Measurements from ENCODE around the gene SLC40A1. TPM values are rescaled to one million over a fixed set of nuclear protein-coding genes. Genes with fewer than 3 reads are reported as not detected.

Gene SLC40A1
- polyA plus RNA-seq, 4 donors, result 72.6 to 527 (median 154) TPM

- FAIRE-seq (no peak), DNase-seq (no peak)
- 95 to 97% (median 97%) methylated on average over 3 of the region's 3 CpGs for WGBS, 3 donors
- H3K27ac ChIP-seq (ENCODE audit: low read depth in 1 of 3, low read length in 2 of 3), result no peak overlapping the region
- H3K27me3 ChIP-seq (ENCODE audit: control insufficient read depth in 3 of 3, insufficient read depth in 3 of 3, low read length in 3 of 3), result no peaks in the 10 kb centered on the region
- H3K4me1 ChIP-seq (ENCODE audit: control insufficient read depth in 3 of 3, insufficient read depth in 2 of 3, low read depth in 1 of 3, low read length in 2 of 3), result no peaks in the 10 kb centered on the region
- no peaks in the 10 kb centered on the region for H3K36me3 ChIP-seq (ENCODE audit: control insufficient read depth in 3 of 3, insufficient read depth in 2 of 3, low read depth in 1 of 3, low read length in 3 of 3)
- H3K9me3 ChIP-seq (ENCODE audit: control insufficient read depth in 2 of 2, insufficient read depth in 1 of 2, low read depth in 1 of 2, low read length in 1 of 2), result no peaks in the 10 kb centered on the region
- H3K4me3 ChIP-seq (ENCODE audit: low read depth in 1 of 3, low read length in 3 of 3), result no peak overlapping the region
These were observed 12.5 kb upstream of the SLC40A1 start for GRCh38 chr2:189593115-189593514.

- no peak for FAIRE-seq
- H3K9me3 ChIP-seq (ENCODE audit: control insufficient read depth in 2 of 2, insufficient read depth in 1 of 2, low read depth in 1 of 2, low read length in 1 of 2), result no peaks in the 10 kb centered on the region
These were observed 11.9 kb upstream of the SLC40A1 start for GRCh38 chr2:189592353-189592984.

GRCh38 chr2:189587780-189588179, 7.2 kb upstream of the SLC40A1 start:
- Histone ChIP-seq H3K36me3 (ENCODE audit: control insufficient read depth in 3 of 3, insufficient read depth in 2 of 3, low read depth in 1 of 3, low read length in 3 of 3) (no peaks in the 10 kb centered on the region), H3K4me1 (ENCODE audit: control insufficient read depth in 3 of 3, insufficient read depth in 2 of 3, low read depth in 1 of 3, low read length in 2 of 3) (peaks cover 0 to 9% (median 0%) of the 10 kb centered on the region in 3 donors), H3K27ac (ENCODE audit: low read depth in 1 of 3, low read length in 2 of 3) (no peak overlapping the region), H3K27me3 (ENCODE audit: control insufficient read depth in 3 of 3, insufficient read depth in 3 of 3, low read length in 3 of 3) (peaks cover 0 to 1% (median 0%) of the 10 kb centered on the region in 3 donors), H3K9me3 (ENCODE audit: control insufficient read depth in 2 of 2, insufficient read depth in 1 of 2, low read depth in 1 of 2, low read length in 1 of 2) (no peaks in the 10 kb centered on the region), H3K4me3 (ENCODE audit: low read depth in 1 of 3, low read length in 3 of 3) (no peak overlapping the region)
- FAIRE-seq, result no peak
- 80 to 85% (median 83%) methylated on average over 4 of the region's 4 CpGs for WGBS, 3 donors
- DNase-seq, result no peak

More at GRCh38 chr2:189592353-189592984, 11.9 kb upstream of the SLC40A1 start:
- H3K4me1 ChIP-seq (ENCODE audit: control insufficient read depth in 3 of 3, insufficient read depth in 2 of 3, low read depth in 1 of 3, low read length in 2 of 3), result no peaks in the 10 kb centered on the region
- no peak for DNase-seq
- H3K27ac ChIP-seq (ENCODE audit: low read depth in 1 of 3, low read length in 2 of 3), result no peak overlapping the region
- 23 to 39% (median 34%) methylated on average over 1 of the region's 1 CpG for WGBS, 3 donors
- no peak overlapping the region for H3K4me3 ChIP-seq (ENCODE audit: low read depth in 1 of 3, low read length in 3 of 3)
- no peaks in the 10 kb centered on the region for H3K27me3 ChIP-seq (ENCODE audit: control insufficient read depth in 3 of 3, insufficient read depth in 3 of 3, low read length in 3 of 3)
- no peaks in the 10 kb centered on the region for H3K36me3 ChIP-seq (ENCODE audit: control insufficient read depth in 3 of 3, insufficient read depth in 2 of 3, low read depth in 1 of 3, low read length in 3 of 3)

GRCh38 chr2:189585226-189585756, 4.7 kb upstream of the SLC40A1 start:
- H3K4me1 ChIP-seq (ENCODE audit: control insufficient read depth in 3 of 3, insufficient read depth in 2 of 3, low read depth in 1 of 3, low read length in 2 of 3), result peaks cover 2 to 24% (median 4%) of the 10 kb centered on the region in 3 donors
- peaks cover 0 to 1% (median 0%) of the 10 kb centered on the region in 3 donors for H3K27me3 ChIP-seq (ENCODE audit: control insufficient read depth in 3 of 3, insufficient read depth in 3 of 3, low read length in 3 of 3)
- H3K4me3 ChIP-seq (ENCODE audit: low read depth in 1 of 3, low read length in 3 of 3), result no peak overlapping the region
- 70 to 77% (median 72%) methylated on average over 4 of the region's 4 CpGs for WGBS, 3 donors
- H3K36me3 ChIP-seq (ENCODE audit: control insufficient read depth in 3 of 3, insufficient read depth in 2 of 3, low read depth in 1 of 3, low read length in 3 of 3), result no peaks in the 10 kb centered on the region
- no peaks in the 10 kb centered on the region for H3K9me3 ChIP-seq (ENCODE audit: control insufficient read depth in 2 of 2, insufficient read depth in 1 of 2, low read depth in 1 of 2, low read length in 1 of 2)
- no peak for FAIRE-seq
- DNase-seq, result no peak
- H3K27ac ChIP-seq (ENCODE audit: low read depth in 1 of 3, low read length in 2 of 3), result peak overlapping the region in 1 of 3 donors; percentile 24

DNA sequence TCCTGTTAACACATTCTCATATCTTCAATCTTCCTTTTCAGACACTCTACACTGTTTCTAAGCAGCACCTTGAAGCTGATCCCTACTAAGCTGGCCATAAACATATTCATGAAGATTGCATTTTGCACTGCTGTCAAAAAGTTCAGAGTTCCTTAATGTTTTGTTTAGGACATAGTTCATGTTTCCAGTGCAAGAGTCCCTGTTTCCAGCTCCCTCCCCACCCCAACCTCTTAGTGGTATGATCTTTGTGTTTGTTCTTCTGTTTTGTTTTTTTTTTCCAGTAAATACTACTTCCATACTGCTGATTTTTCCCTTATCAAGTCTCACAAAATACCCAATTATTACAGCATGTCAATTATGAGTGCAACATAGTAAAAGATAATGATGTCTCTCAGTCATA, 4.1 kb upstream of the SLC40A1 start:
- H3K36me3 ChIP-seq (ENCODE audit: control insufficient read depth in 3 of 3, insufficient read depth in 2 of 3, low read depth in 1 of 3, low read length in 3 of 3), result no peaks in the 10 kb centered on the region
- DNase-seq (peak; percentile 67 to 69), FAIRE-seq (no peak)
- H3K4me3 ChIP-seq (ENCODE audit: low read depth in 1 of 3, low read length in 3 of 3), result no peak overlapping the region
- H3K4me1 ChIP-seq (ENCODE audit: control insufficient read depth in 3 of 3, insufficient read depth in 2 of 3, low read depth in 1 of 3, low read length in 2 of 3), result peaks cover 2 to 24% (median 4%) of the 10 kb centered on the region in 3 donors
- peak overlapping the region in 1 of 3 donors; percentile 24 for H3K27ac ChIP-seq (ENCODE audit: low read depth in 1 of 3, low read length in 2 of 3)
- H3K9me3 ChIP-seq (ENCODE audit: control insufficient read depth in 2 of 2, insufficient read depth in 1 of 2, low read depth in 1 of 2, low read length in 1 of 2), result no peaks in the 10 kb centered on the region
- H3K27me3 ChIP-seq (ENCODE audit: control insufficient read depth in 3 of 3, insufficient read depth in 3 of 3, low read length in 3 of 3), result peaks cover 0 to 1% (median 0%) of the 10 kb centered on the region in 3 donors

DNA sequence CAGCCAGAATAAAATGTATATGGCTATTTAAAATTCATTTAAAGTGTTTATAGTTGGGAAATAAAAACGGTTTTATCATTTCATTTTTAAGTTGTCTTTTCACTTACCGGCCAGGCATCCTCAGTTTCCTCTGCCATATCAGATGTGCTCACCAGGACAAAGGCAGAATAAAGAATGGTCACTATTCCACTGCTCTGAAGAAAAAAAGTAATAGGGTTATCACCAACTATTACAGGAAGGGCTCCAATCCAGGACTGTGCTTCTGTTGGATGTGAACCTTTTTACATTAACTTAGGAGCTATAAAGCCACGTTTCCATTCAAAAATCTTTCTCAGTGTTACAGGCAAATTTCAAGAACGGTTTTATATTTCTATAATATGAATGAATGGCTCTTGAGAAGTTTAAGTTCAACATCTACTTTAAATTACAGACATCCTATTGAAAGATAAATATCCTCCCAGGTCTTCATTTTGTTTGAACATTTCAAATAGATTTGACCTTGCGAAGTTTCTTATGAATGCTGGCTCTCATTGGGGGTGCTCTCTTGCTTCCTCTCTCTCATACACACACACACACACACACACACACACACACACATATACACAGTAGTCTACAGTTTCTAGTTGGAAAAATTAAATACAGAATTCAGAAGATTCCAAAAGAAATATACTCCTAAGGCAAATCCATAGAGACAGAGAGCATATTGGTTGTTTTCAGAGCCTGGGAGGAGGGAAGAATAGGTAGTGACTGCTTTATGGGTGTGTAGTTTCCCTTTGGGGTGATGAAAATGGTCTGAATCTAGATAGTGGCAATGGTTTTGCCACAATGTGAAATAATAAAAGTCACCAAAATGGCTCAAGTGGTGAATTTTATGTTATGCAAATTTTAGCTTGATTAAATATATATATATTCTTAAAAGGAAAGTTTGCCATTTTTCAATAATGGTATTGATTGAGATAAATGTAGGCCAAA, 2.9 kb upstream of the SLC40A1 start:
- Histone ChIP-seq H3K36me3 (ENCODE audit: control insufficient read depth in 3 of 3, insufficient read depth in 2 of 3, low read depth in 1 of 3, low read length in 3 of 3) (no peaks in the 10 kb centered on the region), H3K4me3 (ENCODE audit: low read depth in 1 of 3, low read length in 3 of 3) (no peak overlapping the region), H3K27ac (ENCODE audit: low read depth in 1 of 3, low read length in 2 of 3) (no peak overlapping the region), H3K4me1 (ENCODE audit: control insufficient read depth in 3 of 3, insufficient read depth in 2 of 3, low read depth in 1 of 3, low read length in 2 of 3) (peaks cover 2 to 24% (median 4%) of the 10 kb centered on the region in 3 donors), H3K9me3 (ENCODE audit: control insufficient read depth in 2 of 2, insufficient read depth in 1 of 2, low read depth in 1 of 2, low read length in 1 of 2) (no peaks in the 10 kb centered on the region), H3K27me3 (ENCODE audit: control insufficient read depth in 3 of 3, insufficient read depth in 3 of 3, low read length in 3 of 3) (peaks cover 0 to 1% (median 0%) of the 10 kb centered on the region in 3 donors)
- WGBS, 3 donors, result 87 to 90% (median 89%) methylated on average over 5 of the region's 5 CpGs
- FAIRE-seq, result no peak
- no peak for DNase-seq

- peaks cover 0 to 1% (median 0%) of the 10 kb centered on the region in 3 donors for H3K27me3 ChIP-seq (ENCODE audit: control insufficient read depth in 3 of 3, insufficient read depth in 3 of 3, low read length in 3 of 3)
- H3K4me1 ChIP-seq (ENCODE audit: control insufficient read depth in 3 of 3, insufficient read depth in 2 of 3, low read depth in 1 of 3, low read length in 2 of 3), result peaks cover 2 to 24% (median 4%) of the 10 kb centered on the region in 3 donors
- FAIRE-seq, result no peak
- 93 to 98% (median 94%) methylated on average over 2 of the region's 2 CpGs for WGBS, 3 donors
- H3K9me3 ChIP-seq (ENCODE audit: control insufficient read depth in 2 of 2, insufficient read depth in 1 of 2, low read depth in 1 of 2, low read length in 1 of 2), result no peaks in the 10 kb centered on the region
- H3K4me3 ChIP-seq (ENCODE audit: low read depth in 1 of 3, low read length in 3 of 3), result no peak overlapping the region
- no peak overlapping the region for H3K27ac ChIP-seq (ENCODE audit: low read depth in 1 of 3, low read length in 2 of 3)
- H3K36me3 ChIP-seq (ENCODE audit: control insufficient read depth in 3 of 3, insufficient read depth in 2 of 3, low read depth in 1 of 3, low read length in 3 of 3), result peaks cover 0 to under 1% (median 0%) of the 10 kb centered on the region in 3 donors
- no peak for DNase-seq
These were observed 2.2 kb upstream of the SLC40A1 start for GRCh38 chr2:189582809-189583192.

- WGBS, 3 donors, result 73 to 77% (median 77%) methylated on average over 6 of the region's 6 CpGs
- FAIRE-seq (no peak), DNase-seq (no peak)
- H3K4me3 ChIP-seq (ENCODE audit: low read depth in 1 of 3, low read length in 3 of 3), result no peak overlapping the region
- peaks cover 2 to 24% (median 5%) of the 10 kb centered on the region in 3 donors for H3K4me1 ChIP-seq (ENCODE audit: control insufficient read depth in 3 of 3, insufficient read depth in 2 of 3, low read depth in 1 of 3, low read length in 2 of 3)
- peaks cover 0 to 3% (median 2%) of the 10 kb centered on the region in 3 donors for H3K36me3 ChIP-seq (ENCODE audit: control insufficient read depth in 3 of 3, insufficient read depth in 2 of 3, low read depth in 1 of 3, low read length in 3 of 3)
- H3K27me3 ChIP-seq (ENCODE audit: control insufficient read depth in 3 of 3, insufficient read depth in 3 of 3, low read length in 3 of 3), result peaks cover 0 to 1% (median 0%) of the 10 kb centered on the region in 3 donors
- H3K27ac ChIP-seq (ENCODE audit: low read depth in 1 of 3, low read length in 2 of 3), result peak overlapping the region in 2 of 3 donors; percentile 81 to 97
- H3K9me3 ChIP-seq (ENCODE audit: control insufficient read depth in 2 of 2, insufficient read depth in 1 of 2, low read depth in 1 of 2, low read length in 1 of 2), result no peaks in the 10 kb centered on the region
These were observed 1.7 kb upstream of the SLC40A1 start for GRCh38 chr2:189582140-189582808.
